Stomach (tissue), 19 donors: Measurements from ENCODE around the gene CBLN2. TPM values are rescaled to one million over a fixed set of nuclear protein-coding genes. Genes with fewer than 3 reads are reported as not detected.
A peak's percentile ranks its signal among the peaks of the same experiment; 100 is the strongest.

Experiments
- DNase-seq, 2 donors: peaks; one replicate each; pipeline versions ENCODE4 v3.0.0 to v3.0.0-alpha.2; 2013 to 2019
- H3K27ac ChIP-seq, 5 donors: fragments of 200-600 bp in 4 of 5; sonication (generic) in 4 of 5; one replicate each; pipeline ENCODE4 v1.5.1; 2013 to 2019; ENCODE audit warnings: mild to moderate bottlenecking in 1 of 5, moderate library complexity in 1 of 5
- H3K27me3 ChIP-seq, 3 donors: fragments of 200-600 bp; sonication (generic); one replicate each; pipeline ENCODE4 v1.5.1; 2017 to 2019; ENCODE audit warnings: mixed run types in 1 of 3
- H3K36me3 ChIP-seq, 4 donors: fragments of 200-600 bp; sonication (generic); 1 replicate in 3 of 4; 2 replicates in 1 of 4; pipeline ENCODE4 v1.5.1; 2016 to 2019
- H3K4me1 ChIP-seq, 4 donors: fragments of 200-600 bp; sonication (generic); one replicate each; pipeline ENCODE4 v1.5.1; 2016 to 2019
- H3K4me3 ChIP-seq, 4 donors: fragments of 200-600 bp; sonication (generic) in 3 of 4; one replicate each; pipeline ENCODE4 v1.5.1; 2016 to 2019; ENCODE audit warnings: mild to moderate bottlenecking in 1 of 4
- H3K9me3 ChIP-seq, 4 donors: fragments of 200-600 bp; sonication (generic); one replicate each; pipeline ENCODE4 v1.5.1; 2016 to 2019
- CTCF ChIP-seq, 7 experiments: fragments of 450-650 bp in 4 of 7; fragments of 200-600 bp in 3 of 7; sonication (generic) in 3 of 7; IDR thresholded peaks; one replicate each; pipeline ENCODE4 v1.5.1; 2016 to 2019; ENCODE audit warnings: antibody characterized with exemption in 7 of 7, control low read depth in 2 of 7, mild to moderate bottlenecking in 1 of 7
- EP300 ChIP-seq: sonication (generic); formaldehyde crosslinking; IDR thresholded peaks from one replicate; pipeline ENCODE4 v1.6.1; 2017; ENCODE audit warnings: antibody characterized with exemption
- POLR2A ChIP-seq, 4 donors: fragments of 450-650 bp; IDR thresholded peaks; one replicate each; pipeline ENCODE4 v1.6.1; 2016; ENCODE audit warnings: antibody characterized with exemption in 4 of 4, control low read depth in 2 of 4, mild to moderate bottlenecking in 1 of 4, moderate library complexity in 1 of 4
- POLR2AphosphoS5 ChIP-seq, 3 donors: sonication (generic); formaldehyde crosslinking; IDR thresholded peaks; one replicate each; pipeline ENCODE4 v1.6.1; 2016; ENCODE audit warnings: antibody characterized with exemption in 3 of 3
- WGBS, 5 donors: extraction: QIAGEN DNeasy Blood & Tissue Kit in 3 of 5; methylation state at CpG; one replicate each; pipeline versions ENCODE4 v1.1.5 to v1.1.7; 2013 to 2018; 5-methylcytosine and 5-hydroxymethylcytosine counted together
- intact Hi-C: fragments of 100-400 bp; cut with DNase I; formaldehyde crosslinking; loops from one replicate; pipeline ENCODE4 v1.15.1; 2023; ENCODE audit warnings: low total_unique reads
- long read RNA-seq, 10 donors: transcript quantifications; one replicate each; lab custom pipeline, GENCODE V29; 2026
- polyA plus RNA-seq, 3 donors: library from polyadenylated mRNA; stranded (reverse); fragments of 200-250 nt; gene quantifications; one replicate each; pipeline ENCODE4 v1.2.3, GENCODE V29; 2013
- total RNA-seq, 5 donors: library from RNA; depleted of rRNA; stranded (reverse); fragments of >200 nt; gene quantifications; one replicate each; pipeline versions ENCODE4 v1.1.0 to v1.2.3, GENCODE V29; 2014 to 2016
- donor health status: healthy with polysubstance abuse.
- donor health status: Bipolar disorder and iron deficiency.
- donor health status: healthy.

The CBLN2 gene
- total RNA-seq = 1 to 10 TPM in 2 of 5 donors, not detected in 3; 1.5 to 3.8 TPM
- polyA plus RNA-seq = under 1 TPM in 1 of 3 donors, not detected in 2; 0.20 TPM
- long read RNA-seq, donor 1 = 0 reads
- long read RNA-seq, donor 2 = 0 reads
- long read RNA-seq, donor 3 = 0 reads
- long read RNA-seq, donor 4 = 0 reads
- long read RNA-seq, donor 5 = 0 reads
- long read RNA-seq, donor 6, partial matches to known transcripts = 0 of 2 reads
- long read RNA-seq, donor 6, other reads (novel, unspliced or antisense) = 0 of 2 reads
- long read RNA-seq, donor 7, partial matches to known transcripts = 0 of 2 reads
- long read RNA-seq, donor 7, other reads (novel, unspliced or antisense) = 0 of 2 reads
- long read RNA-seq, donor 8 = 0 reads
- long read RNA-seq, donor 9 = 0 reads
- long read RNA-seq, donor 10 = 0 reads

- peak within 1 kb of the TSS; percentile 9 to 31 (median 18) for H3K4me3 ChIP-seq
- H3K36me3 ChIP-seq = no peaks in the 10 kb centered on the region
- TF ChIP-seq POLR2AphosphoS5 (IDR thresholded peaks at IDR 0.05) (no peak), CTCF (IDR thresholded peaks at IDR 0.05) (peak in 3 of 7 experiments; percentile 31 to 39 (median 37))
- intact Hi-C loops = no loop called here
- H3K27me3 ChIP-seq = peaks cover 6 to 66% (median 30%) of the 10 kb centered on the region in 3 donors
- H3K4me1 ChIP-seq = peaks cover 5 to 31% (median 20%) of the 10 kb centered on the region in 4 donors
- DNase-seq = peak in 1 of 2 donors; percentile 91
- H3K9me3 ChIP-seq = no peaks in the 10 kb centered on the region
- H3K27ac ChIP-seq = no peak within 1 kb of the TSS
- 2 to 4% (median 3%) methylated on average over 37 to 44 of the region's 44 CpGs for whole genome bisulfite sequencing, 5 donors
Measured at GRCh38 chr18:72544092-72544886, at the start of gene CBLN2. CBLN2 (minus strand) TSS chr18:72544342; CDS start chr18:72542160, 2,182 bp downstream.

GRCh38 chr18:72588360-72588759 is 44.2 kb upstream of the CBLN2 start:
- no peaks in the 10 kb centered on the region for H3K27me3 ChIP-seq
- intact Hi-C loops = no loop called here
- 61 to 71% (median 69%) methylated on average over 5 of the region's 5 CpGs for WGBS, 5 donors
- H3K4me3 ChIP-seq = no peak overlapping the region
- peaks cover 0 to 20% (median 4%) of the 10 kb centered on the region in 4 donors for H3K9me3 ChIP-seq
- DNase-seq = no peak
- no peaks in the 10 kb centered on the region for H3K36me3 ChIP-seq
- H3K27ac ChIP-seq = no peak overlapping the region
- H3K4me1 ChIP-seq = no peaks in the 10 kb centered on the region
- TF ChIP-seq CTCF (IDR thresholded peaks at IDR 0.05) (no peak), POLR2AphosphoS5 (IDR thresholded peaks at IDR 0.05) (no peak), POLR2A (IDR thresholded peaks at IDR 0.05) (no peak), EP300 (no peak)

GRCh38 chr18:72584787-72585186 is 40.6 kb upstream of the CBLN2 start:
- Histone ChIP-seq H3K27me3 (no peaks in the 10 kb centered on the region), H3K4me1 (no peaks in the 10 kb centered on the region), H3K36me3 (no peaks in the 10 kb centered on the region), H3K4me3 (no peak overlapping the region), H3K9me3 (peaks cover 0 to 20% (median 4%) of the 10 kb centered on the region in 4 donors), H3K27ac (no peak overlapping the region)
- DNase-seq = no peak
- no peak for TF ChIP-seq POLR2A (IDR thresholded peaks at IDR 0.05)
- no peak for TF ChIP-seq POLR2AphosphoS5 (IDR thresholded peaks at IDR 0.05)
- TF ChIP-seq EP300 = no peak
- TF ChIP-seq CTCF (IDR thresholded peaks at IDR 0.05) = no peak
- WGBS, 5 donors = 77 to 91% (median 84%) methylated on average over 3 of the region's 3 CpGs
- intact Hi-C loops = no loop called here

GRCh38 chr18:72581976-72582375 is 37.8 kb upstream of the CBLN2 start:
- peaks cover 0 to 15% (median 4%) of the 10 kb centered on the region in 4 donors for H3K9me3 ChIP-seq
- no peaks in the 10 kb centered on the region for H3K36me3 ChIP-seq
- no peaks in the 10 kb centered on the region for H3K4me1 ChIP-seq
- WGBS, 5 donors = 70 to 85% (median 81%) methylated on average over 3 of the region's 3 CpGs
- no peak overlapping the region for H3K4me3 ChIP-seq
- DNase-seq = no peak
- intact Hi-C loops = no loop called here
- no peaks in the 10 kb centered on the region for H3K27me3 ChIP-seq
- TF ChIP-seq POLR2A (IDR thresholded peaks at IDR 0.05) (no peak), EP300 (no peak), POLR2AphosphoS5 (IDR thresholded peaks at IDR 0.05) (no peak), CTCF (IDR thresholded peaks at IDR 0.05) (no peak)
- H3K27ac ChIP-seq = no peak overlapping the region
